Nephron progenitor cell (in vitro differentiated cells): Measurements from ENCODE around the gene CISH.
A peak's percentile ranks its signal among the peaks of the same experiment; 100 is the strongest.

Experiments used
- DNase-seq: peaks from one replicate; pipeline ENCODE4 v3.0.0; 2021
- H3K27ac Mint-ChIP-seq: 2 replicates; pipeline ENCODE4 v1.8.0; 2021; ENCODE audit warnings: mild to moderate bottlenecking, moderate library complexity, mixed read lengths
- H3K27me3 Mint-ChIP-seq: 2 replicates; pipeline ENCODE4 v1.8.0; 2021; ENCODE audit warnings: mild to moderate bottlenecking, low read depth, mixed read lengths; ENCODE audit not compliant: poor library complexity
- H3K36me3 Mint-ChIP-seq: 2 replicates; pipeline ENCODE4 v1.8.0; 2021; ENCODE audit warnings: low read depth, mixed read lengths
- H3K4me1 Mint-ChIP-seq: 2 replicates; pipeline ENCODE4 v1.8.0; 2021; ENCODE audit warnings: mixed read lengths
- H3K4me3 Mint-ChIP-seq: 2 replicates; pipeline ENCODE4 v1.8.0; 2021; ENCODE audit warnings: mild to moderate bottlenecking, moderate library complexity, mixed read lengths
- H3K9me3 Mint-ChIP-seq: 2 replicates; pipeline ENCODE4 v1.8.0; 2021; ENCODE audit warnings: mild to moderate bottlenecking, moderate library complexity, mixed read lengths
- TF ChIP-seq, protein P1 (sequence below): fragments of 200-600 bp; sonication (generic); IDR thresholded peaks from 2 replicates; pipeline ENCODE4 v1.5.0; 2021; ENCODE audit warnings: antibody characterized with exemption

Gene CISH

DNA sequence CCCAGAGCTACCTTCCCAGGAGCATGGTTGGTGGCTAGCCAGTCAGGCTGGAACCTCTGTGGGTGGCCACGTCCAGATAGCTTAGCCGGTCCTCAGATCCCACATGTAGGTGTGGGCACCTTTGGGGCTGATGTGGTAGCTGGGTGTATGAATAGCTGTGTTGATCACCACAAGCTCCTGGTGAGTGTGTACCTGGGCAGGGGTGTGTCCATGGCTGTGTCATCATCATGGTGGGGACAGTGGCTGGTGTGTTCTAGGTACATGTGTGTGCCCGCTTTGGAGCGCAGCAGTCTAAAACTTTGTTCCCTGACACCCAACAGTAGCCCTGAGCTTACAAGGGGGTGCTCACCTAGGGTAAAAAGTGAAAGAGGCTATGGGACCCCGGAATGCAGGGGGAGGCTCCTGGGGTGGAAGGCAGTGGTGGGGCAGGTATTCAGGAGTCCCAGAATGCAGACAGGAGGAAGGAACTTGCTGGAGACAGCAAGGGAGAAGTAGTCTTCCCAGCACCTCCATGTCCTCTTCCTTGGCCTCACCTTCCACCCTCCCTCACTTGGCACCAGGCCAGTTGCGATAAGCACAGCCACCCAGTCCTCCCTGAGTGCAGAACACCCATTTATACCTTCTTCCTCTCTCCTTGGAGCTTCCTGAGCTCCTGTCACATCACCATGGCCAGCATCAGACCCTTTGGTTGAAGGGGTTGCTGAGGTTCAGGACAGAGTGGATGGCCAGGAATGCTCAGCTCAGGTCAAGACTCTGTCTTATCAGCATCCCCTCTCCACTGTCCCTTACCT lies 1.2 kb downstream of the CISH start:
- H3K4me1 Mint-ChIP-seq: peaks cover 44% of the 10 kb centered on the region
- H3K27me3 Mint-ChIP-seq: peaks cover 31% of the 10 kb centered on the region
- no peaks in the 10 kb centered on the region for H3K36me3 Mint-ChIP-seq
- peak overlapping the region; percentile 85 for H3K4me3 Mint-ChIP-seq
- DNase-seq: no peak
- TF ChIP-seq, protein P1, sequence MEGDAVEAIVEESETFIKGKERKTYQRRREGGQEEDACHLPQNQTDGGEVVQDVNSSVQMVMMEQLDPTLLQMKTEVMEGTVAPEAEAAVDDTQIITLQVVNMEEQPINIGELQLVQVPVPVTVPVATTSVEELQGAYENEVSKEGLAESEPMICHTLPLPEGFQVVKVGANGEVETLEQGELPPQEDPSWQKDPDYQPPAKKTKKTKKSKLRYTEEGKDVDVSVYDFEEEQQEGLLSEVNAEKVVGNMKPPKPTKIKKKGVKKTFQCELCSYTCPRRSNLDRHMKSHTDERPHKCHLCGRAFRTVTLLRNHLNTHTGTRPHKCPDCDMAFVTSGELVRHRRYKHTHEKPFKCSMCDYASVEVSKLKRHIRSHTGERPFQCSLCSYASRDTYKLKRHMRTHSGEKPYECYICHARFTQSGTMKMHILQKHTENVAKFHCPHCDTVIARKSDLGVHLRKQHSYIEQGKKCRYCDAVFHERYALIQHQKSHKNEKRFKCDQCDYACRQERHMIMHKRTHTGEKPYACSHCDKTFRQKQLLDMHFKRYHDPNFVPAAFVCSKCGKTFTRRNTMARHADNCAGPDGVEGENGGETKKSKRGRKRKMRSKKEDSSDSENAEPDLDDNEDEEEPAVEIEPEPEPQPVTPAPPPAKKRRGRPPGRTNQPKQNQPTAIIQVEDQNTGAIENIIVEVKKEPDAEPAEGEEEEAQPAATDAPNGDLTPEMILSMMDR: no peak
- H3K27ac Mint-ChIP-seq: no peak overlapping the region
- H3K9me3 Mint-ChIP-seq: no peaks in the 10 kb centered on the region

DNA sequence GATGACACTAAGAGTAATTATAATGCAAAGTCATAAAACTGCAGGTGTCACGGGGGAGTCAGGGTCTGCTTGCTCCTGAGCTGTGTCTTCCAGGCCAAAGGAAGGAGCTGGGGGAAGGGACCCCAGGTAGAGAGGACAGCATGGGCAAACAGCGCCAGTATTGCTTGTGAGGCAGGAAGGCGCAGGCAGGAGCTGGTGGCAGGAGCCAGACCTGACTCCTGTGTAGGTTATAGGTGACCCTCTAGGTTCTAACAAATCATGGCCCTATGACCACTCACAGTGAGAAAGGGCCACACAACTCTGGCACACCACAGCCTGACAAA lies 1.9 kb downstream of the CISH start:
- no peaks in the 10 kb centered on the region for H3K9me3 Mint-ChIP-seq
- no peaks in the 10 kb centered on the region for H3K36me3 Mint-ChIP-seq
- H3K27me3 Mint-ChIP-seq: peaks cover 28% of the 10 kb centered on the region
- TF ChIP-seq, protein P1: no peak
- no peak for DNase-seq
- peaks cover 44% of the 10 kb centered on the region for H3K4me1 Mint-ChIP-seq
- H3K4me3 Mint-ChIP-seq: peak overlapping the region; percentile 57
- no peak overlapping the region for H3K27ac Mint-ChIP-seq

DNA sequence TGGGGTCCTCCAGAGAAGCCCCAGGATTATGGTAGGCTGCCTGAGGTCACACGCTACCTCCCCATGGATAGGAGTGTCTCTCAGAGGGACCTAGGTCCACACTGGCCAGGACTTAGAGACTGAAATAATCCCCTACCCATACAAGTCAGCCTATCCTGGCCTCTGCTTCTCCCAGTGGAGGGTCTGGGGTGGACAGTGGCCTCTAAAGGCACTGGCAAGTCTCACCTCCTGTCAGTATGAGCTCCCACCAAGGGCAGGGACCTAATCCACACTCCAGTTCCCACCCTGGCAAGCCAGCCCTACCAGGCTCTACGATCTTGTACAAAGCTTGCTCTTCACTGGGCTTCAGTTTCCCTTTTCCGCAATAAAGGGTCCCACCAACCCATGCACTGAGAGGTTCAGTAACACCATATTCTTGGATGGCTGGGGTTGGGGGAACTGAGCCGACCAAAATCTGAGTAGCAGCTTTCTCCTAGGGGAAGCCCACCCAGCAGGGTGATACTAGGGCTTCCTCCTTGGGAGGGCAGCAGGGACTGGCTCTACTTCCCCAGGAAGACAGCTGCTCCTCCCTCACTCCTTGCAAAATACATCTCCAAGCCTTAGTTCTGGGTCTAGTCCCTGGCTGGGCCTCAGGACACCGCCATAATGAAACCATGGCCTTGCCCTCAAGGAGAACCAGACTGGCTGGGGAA lies 2.4 kb downstream of the CISH start:
- H3K27ac Mint-ChIP-seq: no peak overlapping the region
- peaks cover 26% of the 10 kb centered on the region for H3K27me3 Mint-ChIP-seq
- peak overlapping the region; percentile 57 for H3K4me3 Mint-ChIP-seq
- TF ChIP-seq, protein P1: no peak
- peaks cover 44% of the 10 kb centered on the region for H3K4me1 Mint-ChIP-seq
- DNase-seq: no peak
- no peaks in the 10 kb centered on the region for H3K36me3 Mint-ChIP-seq
- H3K9me3 Mint-ChIP-seq: no peaks in the 10 kb centered on the region

DNA sequence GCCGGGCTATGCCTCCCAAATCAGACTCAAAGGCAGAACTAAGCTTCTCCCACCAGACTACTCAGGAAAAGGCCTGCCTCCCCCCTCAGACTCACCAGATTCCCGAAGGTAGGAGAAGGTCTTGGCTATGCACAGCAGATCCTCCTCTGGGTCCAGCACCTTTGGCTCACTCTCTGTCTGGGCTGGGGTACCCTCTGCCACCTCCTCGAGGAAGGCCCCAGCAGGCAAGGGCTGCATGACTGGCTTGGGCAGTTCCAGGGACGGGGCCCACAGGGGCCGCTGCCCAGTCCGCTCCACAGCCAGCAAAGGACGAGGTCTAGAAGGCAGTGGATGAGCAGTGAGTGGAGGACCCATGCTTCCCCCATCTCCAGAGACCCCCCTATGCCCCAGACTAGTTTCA lies 3.3 kb downstream of the CISH start:
- H3K27me3 Mint-ChIP-seq: peaks cover 26% of the 10 kb centered on the region
- no peaks in the 10 kb centered on the region for H3K9me3 Mint-ChIP-seq
- TF ChIP-seq, protein P1: no peak
- no peaks in the 10 kb centered on the region for H3K36me3 Mint-ChIP-seq
- H3K27ac Mint-ChIP-seq: no peak overlapping the region
- H3K4me3 Mint-ChIP-seq: no peak overlapping the region
- peaks cover 36% of the 10 kb centered on the region for H3K4me1 Mint-ChIP-seq
- DNase-seq: no peak

DNA sequence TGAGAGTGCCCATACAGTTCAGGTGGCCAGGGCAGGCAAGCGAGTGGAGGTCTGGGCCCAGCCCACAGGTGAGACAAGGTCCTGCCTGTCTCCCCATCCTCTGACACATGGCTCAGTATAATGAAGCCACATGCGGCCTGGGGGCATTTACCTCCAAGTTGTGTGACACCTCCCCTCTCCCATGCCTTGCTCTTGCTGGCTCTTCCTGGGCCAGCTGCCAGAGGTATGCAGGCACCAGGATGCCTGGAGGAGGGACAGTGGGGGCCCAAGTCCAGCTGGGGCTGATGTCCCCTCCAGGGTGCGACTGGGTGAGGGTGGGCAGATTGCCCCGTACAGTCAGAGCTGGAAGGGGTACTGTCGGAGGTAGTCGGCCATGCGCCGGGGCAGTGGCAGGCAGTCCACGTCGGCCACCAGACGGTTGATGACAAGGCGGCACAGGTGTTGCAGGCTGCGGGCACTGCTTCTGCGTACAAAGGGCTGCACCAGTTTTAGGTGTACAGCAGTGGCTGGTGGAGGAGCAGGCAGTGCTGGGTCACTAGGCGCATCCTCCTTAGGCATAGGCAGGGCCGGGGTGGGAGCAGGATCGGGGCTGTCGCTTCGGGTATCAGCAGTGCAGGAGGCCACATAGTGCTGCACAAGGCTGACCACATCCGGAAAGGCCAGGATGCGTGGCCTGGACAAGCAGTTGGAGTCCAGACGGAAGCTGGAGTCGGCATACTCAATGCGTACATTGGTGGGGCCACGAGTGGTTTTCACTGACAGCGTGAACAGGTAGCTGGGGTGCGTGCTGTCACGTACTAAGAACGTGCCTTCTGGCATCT lies 4.1 kb downstream of the CISH start:
- TF ChIP-seq, protein P1: no peak
- H3K36me3 Mint-ChIP-seq: no peaks in the 10 kb centered on the region
- DNase-seq: no peak
- peaks cover 36% of the 10 kb centered on the region for H3K4me1 Mint-ChIP-seq
- no peak overlapping the region for H3K27ac Mint-ChIP-seq
- H3K4me3 Mint-ChIP-seq: no peak overlapping the region
- peaks cover 22% of the 10 kb centered on the region for H3K27me3 Mint-ChIP-seq
- H3K9me3 Mint-ChIP-seq: no peaks in the 10 kb centered on the region
